ENCODE measurements around the gene C11orf16.

- TF ChIP-seq POLR2A (IDR thresholded peaks at IDR 0.05) (no peak), CTCF (IDR thresholded peaks at IDR 0.05) (no peak), EP300 (IDR thresholded peaks at IDR 0.05) (no peak)
Measured at GRCh38 chr11:8962841-8963240, 30.1 kb upstream of the C11orf16 start.

Data from tibial nerve (tissue), 4 donors.